GM12865 (cell line): ENCODE results near the gene LCORL.
A peak's percentile ranks its signal among the peaks of the same experiment; 100 is the strongest.
"Not testable (repeated sequence)": the region's sequence is repeated elsewhere in the genome, so short reads cannot be mapped to it uniquely, and the experiment has no call there.

ENCODE experiments used
- DNase-seq: peaks from one replicate; pipeline ENCODE4 v3.0.0; 2010; ENCODE audit warnings: low read depth
- H3K4me3 ChIP-seq: 2 replicates; pipeline ENCODE4 v1.5.1; 2011; ENCODE audit warnings: mild to moderate bottlenecking, low read depth, low read length, control low read depth
- CTCF ChIP-seq: IDR thresholded peaks from 2 replicates; pipeline ENCODE4 v1.5.1; 2011; ENCODE audit warnings: low read length, control low read depth, low read depth, inconsistent platforms; ENCODE audit not compliant: insufficient read depth; ENCODE audit errors: missing control alignments

Gene LCORL

DNA sequence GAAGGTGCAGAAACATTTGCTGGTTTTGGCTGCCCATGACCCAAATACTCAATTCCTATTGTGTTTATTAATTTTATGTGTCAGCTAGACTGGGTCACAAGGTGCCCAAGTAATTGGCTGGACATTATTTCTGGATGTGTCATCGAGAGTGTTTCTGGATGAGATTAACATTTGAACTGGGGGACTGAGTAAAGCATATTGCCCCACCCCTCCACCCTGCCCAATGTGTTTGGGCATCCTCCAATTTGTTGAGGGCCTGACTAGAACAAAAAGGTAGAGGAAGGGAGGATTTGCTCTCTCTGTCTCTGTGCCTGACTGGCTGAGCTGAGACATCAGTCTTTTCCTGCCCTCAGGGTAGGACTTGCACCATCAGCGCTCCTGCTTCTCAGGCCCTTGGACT lies 29.7 kb upstream of the LCORL start:
- no peak for TF ChIP-seq CTCF
- no peak for DNase-seq
- no peak overlapping the region for H3K4me3 ChIP-seq

DNA sequence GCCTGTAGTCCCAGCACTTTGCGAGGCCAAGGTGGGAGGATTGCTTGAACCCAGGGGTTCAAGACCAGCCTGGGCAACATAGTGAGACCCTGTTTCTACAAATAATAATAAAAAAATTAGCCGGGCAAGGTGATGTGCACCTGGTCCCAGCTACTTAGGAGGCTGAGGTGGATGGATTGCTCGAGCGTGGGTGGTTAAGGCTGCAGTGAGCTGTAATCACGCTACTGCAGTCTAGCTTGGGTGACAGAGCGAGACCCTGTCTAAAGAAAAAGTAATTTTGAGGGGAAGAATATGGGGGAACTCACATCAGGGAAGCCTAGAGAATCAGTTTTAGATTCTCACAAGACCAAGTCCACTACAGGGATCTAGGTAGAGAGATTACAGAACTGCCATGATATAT lies 28.9 kb upstream of the LCORL start:
- H3K4me3 ChIP-seq, result no peak overlapping the region
- peak; percentile 21 for DNase-seq
- TF ChIP-seq CTCF, result no peak

GRCh38 chr4:18049446-18049845 lies 27.9 kb upstream of the LCORL start:
- no peak for TF ChIP-seq CTCF
- no peak overlapping the region for H3K4me3 ChIP-seq
- no peak for DNase-seq

GRCh38 chr4:18042754-18043153 lies 21.2 kb upstream of the LCORL start:
- TF ChIP-seq CTCF, result no peak
- DNase-seq, result peak; percentile 9
- H3K4me3 ChIP-seq, result no peak overlapping the region

DNA sequence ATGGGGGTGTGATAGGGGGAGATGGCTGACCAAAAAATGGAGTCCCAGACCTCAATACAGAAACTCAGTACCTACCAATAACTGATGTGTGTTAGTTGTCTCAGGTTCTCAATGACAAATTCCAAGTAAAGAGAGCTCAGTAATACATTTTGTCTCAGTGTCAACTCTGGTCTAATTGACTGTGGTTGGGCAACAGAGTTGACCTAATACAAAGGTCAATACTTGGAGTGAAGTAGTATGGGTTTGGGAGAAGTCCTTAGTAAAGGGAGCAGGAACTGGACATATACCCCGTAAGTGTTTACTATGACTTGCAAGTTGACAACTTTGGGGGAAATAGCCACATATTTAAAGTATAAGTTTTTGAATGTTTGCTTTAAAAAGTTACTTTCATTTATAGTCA lies 20.5 kb upstream of the LCORL start:
- no peak for DNase-seq

DNA sequence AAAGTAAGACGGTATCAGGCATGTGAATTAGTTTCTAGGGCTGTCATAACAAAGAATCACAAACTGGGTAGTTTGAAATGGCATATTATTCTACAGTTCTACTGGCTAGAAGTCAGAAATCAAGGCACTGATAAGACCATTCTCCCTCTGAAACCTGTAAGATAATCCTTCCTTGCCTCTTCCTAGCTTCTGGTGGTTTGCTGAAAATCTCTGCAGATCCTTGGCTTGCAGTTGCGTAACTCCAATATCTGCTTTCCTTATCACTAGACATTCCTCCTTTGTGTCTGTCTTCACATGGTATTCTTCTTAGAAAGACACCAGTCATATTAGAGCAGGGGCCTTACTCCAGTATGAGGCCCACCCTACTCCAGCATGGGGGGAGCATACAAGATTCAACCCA lies 19.6 kb upstream of the LCORL start:
- DNase-seq, result no peak
- H3K4me3 ChIP-seq, result no peak overlapping the region
- no peak for TF ChIP-seq CTCF

More for the DNA sequence above, 20.5 kb upstream of the LCORL start:
- no peak overlapping the region for H3K4me3 ChIP-seq
- TF ChIP-seq CTCF, result no peak

- TF ChIP-seq CTCF, result no peak
- DNase-seq, result no peak
- no peak overlapping the region for H3K4me3 ChIP-seq
Observed at GRCh38 chr4:18039113-18039512, 17.6 kb upstream of the LCORL start.

GRCh38 chr4:18036369-18036768 lies 14.8 kb upstream of the LCORL start:
- DNase-seq, H3K4me3 ChIP-seq: not testable (repeated sequence)
